Measurements from ENCODE around the gene FARP1.
A peak's percentile ranks its signal among the peaks of the same experiment; 100 is the strongest.

The FARP1 gene

GRCh38 chr13:98474292-98474691, 331.4 kb downstream of the FARP1 start:
- no peak for FAIRE-seq

GRCh38 chr13:98474761-98475160, 331.9 kb downstream of the FARP1 start:
- no peak for FAIRE-seq

DNA sequence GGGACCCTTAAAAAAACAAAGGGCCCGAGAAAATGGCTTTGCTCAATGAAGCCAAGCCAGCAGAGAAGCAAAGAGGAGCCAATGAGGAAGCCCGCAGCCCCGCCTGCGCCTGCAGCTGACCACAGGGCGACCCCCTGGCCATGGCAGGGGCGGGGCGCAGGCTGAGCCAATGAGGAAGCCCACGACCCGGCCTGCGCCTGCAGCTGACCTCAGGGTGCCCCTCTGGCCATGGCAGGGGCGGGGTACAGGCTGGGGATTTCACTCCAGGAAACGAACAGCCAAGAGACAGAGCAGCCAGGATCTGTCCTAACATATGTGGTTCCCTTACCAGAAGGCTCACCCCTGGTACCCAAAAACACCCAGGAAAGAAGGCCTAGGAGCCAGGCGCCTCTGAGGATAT, 332.6 kb downstream of the FARP1 start:
- FAIRE-seq, result no peak

GRCh38 chr13:98476106-98476505, 333.2 kb downstream of the FARP1 start:
- FAIRE-seq, result no peak

GRCh38 chr13:98476538-98476966, 333.7 kb downstream of the FARP1 start:
- FAIRE-seq, result no peak

DNA sequence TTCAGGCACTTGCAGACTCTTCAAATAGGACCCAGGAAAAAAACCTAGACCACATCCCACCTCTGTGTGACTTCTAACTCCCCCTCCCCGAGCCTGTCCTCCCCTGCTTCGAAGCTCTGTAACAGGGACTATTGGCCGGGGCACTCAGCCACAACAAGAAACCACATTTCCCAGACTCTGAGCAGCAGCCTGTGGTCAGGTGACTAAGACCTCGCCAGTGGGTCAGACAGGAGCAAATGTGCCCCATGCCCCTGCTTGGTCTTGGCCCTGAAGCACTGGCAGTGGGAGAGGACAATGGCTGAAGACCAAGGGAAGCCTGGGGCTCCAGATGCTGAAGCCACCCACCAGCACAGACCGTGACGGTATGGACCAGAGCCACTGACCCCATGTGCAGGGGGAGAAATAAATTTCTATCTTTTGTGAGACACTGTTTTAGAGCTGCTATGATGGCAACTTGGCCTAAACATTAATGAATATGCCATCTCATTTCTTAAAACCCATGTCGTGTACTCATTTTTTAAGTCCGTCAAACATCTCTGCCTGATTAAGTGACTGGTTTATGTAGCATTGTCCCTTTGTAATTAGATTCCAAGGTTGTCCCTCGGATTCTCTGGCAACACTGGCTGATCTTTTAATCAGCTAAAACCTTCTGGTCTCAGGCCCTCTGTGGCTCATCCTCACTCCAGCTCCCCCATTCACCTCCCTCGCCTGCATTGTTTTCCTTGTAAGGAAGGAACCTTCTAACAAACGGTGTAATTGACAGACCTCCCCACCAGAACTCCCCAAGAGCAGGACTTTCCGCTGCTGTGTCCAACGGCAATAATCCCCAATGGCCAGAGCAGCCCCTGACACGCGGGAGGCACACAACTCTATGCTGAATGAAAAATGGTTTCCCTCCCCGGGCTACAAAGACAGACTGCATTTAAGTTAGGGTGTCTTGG, 335.6 kb downstream of the FARP1 start:
- FAIRE-seq, result no peak

DNA sequence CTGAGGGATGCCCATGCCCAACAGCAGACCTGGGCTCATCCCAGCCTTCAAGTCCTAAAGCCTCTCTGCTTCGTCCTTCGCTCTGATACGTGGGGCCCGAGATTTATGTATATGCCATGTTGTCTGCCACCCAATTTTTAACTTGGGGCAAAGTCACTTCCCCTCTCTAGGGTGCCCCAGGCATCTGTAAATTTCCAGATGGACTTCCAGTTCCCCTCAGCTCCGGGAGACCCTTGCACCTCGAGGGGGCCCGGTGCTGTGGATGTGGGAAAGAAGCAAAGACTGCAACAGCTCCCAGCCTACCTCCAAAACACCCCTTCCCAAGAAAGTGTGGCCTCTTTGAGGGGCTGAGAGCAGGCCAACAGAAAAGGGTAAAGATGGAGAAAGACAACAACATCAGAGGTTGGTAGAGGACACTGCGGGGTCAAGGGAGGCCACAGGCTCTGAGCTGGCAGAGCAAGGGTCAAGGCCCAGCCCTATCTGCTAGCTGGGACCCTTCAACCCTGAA, 336.7 kb downstream of the FARP1 start:
- FAIRE-seq, result no peak

DNA sequence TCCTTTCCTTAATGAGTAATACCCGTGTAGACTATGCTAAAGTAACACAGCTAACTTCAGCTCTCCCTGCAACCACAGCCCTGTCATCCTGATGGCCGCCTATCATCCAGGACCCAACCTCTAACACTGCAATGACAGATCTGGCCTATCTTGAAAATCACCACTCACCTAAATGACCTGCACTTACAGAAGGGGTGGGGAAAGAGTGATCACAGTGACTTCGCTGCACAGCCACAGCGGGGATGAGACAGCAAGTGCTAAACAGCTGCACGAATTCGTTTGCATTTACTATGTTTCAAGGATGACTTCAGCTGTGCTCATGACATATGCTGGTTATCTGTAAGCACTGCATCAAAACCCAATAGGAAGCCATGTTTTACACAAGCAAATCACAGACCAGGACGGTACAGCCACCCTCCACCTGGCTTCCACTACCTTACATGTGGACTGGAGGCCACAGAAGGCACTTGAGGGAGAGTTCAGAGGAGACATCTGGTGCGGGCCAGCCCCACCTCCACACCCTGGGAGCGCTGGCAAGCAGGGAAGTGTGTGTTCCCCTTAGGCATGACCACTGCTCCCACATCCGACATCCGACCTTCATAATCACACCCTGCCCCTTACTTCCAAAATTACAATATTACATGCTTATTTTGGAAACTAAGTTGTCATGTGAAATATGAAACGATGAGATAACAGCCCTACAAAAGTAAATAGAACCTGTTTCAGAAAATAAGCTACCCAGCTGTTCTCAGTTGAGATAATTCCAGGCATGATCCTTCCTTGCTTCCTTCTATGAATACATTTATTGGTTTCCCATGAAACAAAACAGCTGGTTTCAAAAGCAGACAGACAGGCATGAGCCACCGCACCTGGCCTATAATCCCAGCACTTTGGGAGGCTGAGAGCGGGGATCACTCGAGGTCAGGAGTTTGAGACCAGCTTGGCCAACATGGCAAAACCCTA, 338.3 kb downstream of the FARP1 start:
- FAIRE-seq, result peak; percentile 64

GRCh38 chr13:98482476-98483444, 339.9 kb downstream of the FARP1 start:
- no peak for FAIRE-seq

- peak; percentile 5 for FAIRE-seq
Observed at GRCh38 chr13:98483601-98484288, 340.9 kb downstream of the FARP1 start.

DNA sequence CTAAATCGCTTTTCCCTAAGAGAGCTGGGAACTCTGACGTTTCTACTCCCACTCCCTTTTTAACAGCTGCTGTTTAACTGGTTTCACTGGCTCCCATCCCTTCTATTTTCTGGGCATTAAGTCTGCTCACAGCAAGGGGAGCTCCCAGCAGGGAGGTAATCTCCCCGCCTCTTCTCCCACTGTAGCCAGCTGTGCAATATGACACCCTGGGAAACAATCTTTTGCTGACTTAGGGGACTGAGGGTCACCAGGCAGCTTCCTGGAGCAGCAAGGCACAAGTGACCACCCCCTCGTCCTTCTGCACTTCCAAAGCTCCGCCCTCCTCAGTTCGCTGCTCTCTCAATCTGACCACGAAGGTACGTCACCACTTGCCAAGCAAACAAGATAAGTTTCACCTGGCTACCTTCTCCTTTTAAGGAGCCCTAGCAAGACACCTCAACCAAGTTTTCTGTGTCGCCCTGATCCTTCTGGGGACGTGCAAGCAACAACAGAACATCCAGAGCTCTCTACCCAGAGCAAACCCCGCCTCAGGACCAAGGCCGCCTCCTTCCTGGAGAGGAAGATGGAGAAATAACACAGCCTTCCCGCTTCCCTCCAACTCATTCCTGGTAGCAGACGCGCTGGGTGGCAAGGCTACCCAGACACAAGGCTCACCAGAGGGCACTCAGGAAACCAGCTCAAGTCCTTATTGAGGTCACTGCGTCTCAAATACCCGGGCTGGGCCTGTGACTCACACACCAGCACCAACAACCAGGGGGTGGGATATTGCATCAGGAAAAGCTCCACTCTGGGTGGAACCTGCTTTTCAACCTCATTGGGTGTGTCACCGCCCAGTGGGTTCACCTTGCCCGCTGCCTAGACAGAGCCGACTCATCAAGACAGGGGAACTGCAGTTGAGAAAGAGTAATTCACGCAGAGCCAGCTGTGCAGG, 341.7 kb downstream of the FARP1 start:
- peak; percentile 51 for FAIRE-seq

- no peak for FAIRE-seq
Observed at GRCh38 chr13:98485561-98485960, 342.7 kb downstream of the FARP1 start.

DNA sequence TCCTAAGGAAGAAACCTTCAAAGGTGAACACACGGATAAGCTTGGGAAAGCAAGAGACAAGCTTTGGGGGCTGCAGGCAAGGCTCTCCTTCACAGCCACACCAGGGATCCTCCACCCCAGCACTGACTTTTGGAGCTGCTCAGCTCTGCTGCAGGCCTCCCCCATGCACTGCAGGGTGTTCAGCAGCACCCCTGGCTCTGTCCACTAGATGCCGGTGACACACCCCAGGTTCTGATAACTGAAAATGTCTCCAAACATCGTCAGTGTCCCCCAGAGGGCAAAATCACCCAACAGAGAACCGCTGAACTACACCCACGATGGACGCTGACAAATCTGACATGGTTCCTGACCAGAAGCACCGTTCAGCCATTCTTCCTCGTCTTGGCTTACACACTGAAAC, 343.5 kb downstream of the FARP1 start:
- FAIRE-seq, result no peak

DNA sequence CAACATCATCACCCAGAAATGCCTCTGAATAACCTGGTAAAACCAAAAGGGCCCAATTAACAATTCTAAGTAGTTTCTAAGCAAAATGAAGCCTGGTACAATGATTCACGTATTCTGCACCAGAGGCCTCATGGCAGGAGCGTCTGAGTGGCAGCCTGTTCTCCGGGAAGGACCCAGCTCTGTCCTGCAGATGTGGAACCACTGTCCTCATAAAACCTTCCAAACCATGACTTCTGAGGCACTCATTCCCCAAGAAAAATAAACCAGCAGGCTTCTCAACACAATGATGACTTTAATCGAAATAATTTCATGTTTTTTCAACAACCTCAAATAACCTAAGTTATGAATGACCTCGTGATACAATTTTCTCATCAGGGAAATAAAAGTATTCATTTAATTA, 344.1 kb downstream of the FARP1 start:
- FAIRE-seq, result no peak

DNA sequence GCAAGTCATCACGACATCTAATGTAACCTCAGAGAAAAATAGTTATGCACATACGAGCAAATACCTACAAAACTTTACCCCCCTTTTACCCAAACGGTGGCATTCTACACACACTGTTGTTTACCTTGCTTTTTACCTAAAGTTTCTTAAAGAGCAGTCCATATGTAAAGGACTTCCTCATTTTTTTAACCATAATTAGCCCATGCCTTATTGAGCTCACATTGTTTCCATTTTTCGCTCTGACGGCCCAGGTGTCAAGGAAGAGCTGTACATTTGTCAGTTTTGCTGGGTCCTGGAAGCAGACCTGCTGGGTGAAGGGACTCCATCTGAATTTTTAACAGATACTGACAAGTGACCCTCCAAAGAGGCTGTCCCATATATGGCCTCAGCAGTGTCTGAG, 344.6 kb downstream of the FARP1 start:
- FAIRE-seq, result no peak

GRCh38 chr13:98488736-98489135, 345.8 kb downstream of the FARP1 start:
- no peak for FAIRE-seq

DNA sequence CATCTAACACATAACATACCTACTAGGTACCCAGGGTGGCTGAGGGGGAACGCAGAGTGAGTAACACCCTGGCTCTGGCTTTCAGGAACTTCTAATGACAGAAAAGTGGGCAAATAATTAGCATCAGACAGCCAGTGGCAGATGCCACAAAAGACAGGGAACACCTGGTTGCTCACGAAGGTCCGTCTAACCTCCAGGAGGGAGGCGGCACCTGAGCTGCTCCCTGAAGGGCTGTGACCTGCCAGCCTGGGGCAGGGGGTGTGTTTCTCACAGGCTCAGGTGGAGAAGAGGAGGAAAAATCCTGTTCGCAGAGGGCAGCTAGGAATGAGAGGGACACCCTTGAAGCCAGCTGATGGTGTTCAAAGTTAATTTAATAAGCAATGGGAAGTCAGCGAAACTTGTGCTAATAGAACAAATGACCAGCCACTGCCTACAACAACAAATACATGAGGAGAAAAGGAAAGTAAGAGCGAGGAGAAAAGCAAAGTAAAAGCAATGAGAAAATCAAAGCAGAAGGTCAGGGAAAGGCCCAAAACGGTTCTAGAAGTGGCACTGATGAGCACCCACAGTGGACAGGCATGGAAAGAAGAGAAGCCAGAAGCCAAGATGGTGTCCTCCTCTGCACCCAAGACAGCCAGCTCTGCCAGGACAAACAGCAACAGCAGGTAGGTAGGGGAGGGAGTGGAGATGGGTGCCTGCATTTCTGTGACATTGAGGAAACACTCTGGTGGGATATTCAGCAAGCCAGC, 346.7 kb downstream of the FARP1 start:
- no peak for FAIRE-seq

DNA sequence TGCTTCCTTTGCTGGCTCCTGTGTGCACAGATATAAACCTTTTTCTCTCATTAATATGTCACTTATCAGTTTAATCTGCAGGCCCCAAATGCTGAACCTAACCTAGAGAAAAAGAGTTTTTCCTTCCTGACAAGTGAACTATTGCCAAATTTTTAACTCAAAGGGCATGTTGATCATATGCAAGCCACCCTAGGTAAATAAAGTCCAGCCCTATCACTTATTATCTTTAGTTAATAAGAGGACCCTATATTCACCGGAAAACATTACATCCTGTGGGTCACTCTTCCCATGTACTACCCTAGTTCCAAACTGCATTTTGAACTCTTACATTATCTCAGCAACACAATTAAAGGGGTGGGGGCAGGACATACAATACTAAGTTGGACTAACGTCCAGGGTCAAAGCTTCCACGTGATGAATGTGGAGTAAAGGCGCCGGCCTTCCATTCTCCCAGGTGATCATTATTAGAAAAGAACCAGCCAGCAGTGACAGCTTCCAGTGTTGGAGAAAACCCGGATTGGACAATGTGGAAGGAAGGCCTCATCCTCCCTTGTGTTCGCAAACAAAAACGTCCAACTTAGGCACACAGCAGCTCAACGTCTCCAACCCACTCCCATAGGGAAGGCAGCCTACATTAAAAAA, 347.4 kb downstream of the FARP1 start:
- no peak for FAIRE-seq

DNA sequence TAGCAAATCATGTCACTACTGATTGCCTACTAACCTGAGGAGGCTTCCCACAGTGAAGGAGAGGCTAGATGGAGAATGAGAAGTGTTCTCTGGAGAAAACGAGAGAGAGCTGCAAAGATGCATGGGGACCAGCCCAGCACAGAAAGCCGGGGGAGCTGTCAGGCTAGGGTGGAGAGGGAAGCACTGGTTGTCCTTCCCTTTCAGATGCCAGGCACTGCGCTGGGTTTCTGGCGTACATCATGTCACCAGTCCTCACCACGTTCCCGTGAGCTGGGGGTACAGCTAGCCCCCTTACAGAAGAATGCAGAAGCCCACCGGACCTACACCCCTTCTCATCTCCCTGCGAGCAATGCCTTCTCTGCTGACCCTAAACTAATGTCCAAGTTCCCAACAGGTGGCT, 348.0 kb downstream of the FARP1 start:
- no peak for FAIRE-seq

Measured in islet of Langerhans (tissue), 1 donor.